ENCODE measurements around the gene VPS72. TPM values are rescaled to one million over a fixed set of nuclear protein-coding genes. Genes with fewer than 3 reads are reported as not detected.

Gene VPS72
- total and polyA plus RNA-seq, 10 of the 15 experiments (the other 5 are each of a cell fraction or from before 2014, with no cell fraction given) = 6.7 to 77.8 (median 58.1) TPM

- TF ChIP-seq ATF3 (IDR thresholded peaks at IDR 0.05; ENCODE audit: borderline replicate concordance, extremely low read depth, low read depth, low read length) = no peak
- no peak for TF ChIP-seq ZBTB11 (CRISPR knock-in tag; IDR thresholded peaks at IDR 0.05)
- TF ChIP-seq NFIC (IDR thresholded peaks at IDR 0.05; ENCODE audit: low read depth, low read length) = no peak
- no peak for TF ChIP-seq KDM1A (IDR thresholded peaks at IDR 0.05; ENCODE audit: borderline replicate concordance)
- no peak for TF ChIP-seq ZNF622 (IDR thresholded peaks at IDR 0.05)
- TF ChIP-seq E4F1 (IDR thresholded peaks at IDR 0.05; ENCODE audit: borderline replicate concordance, partially characterized antibody) = peak; percentile 89
- TF ChIP-seq SRF (IDR thresholded peaks at IDR 0.05; ENCODE audit: low read depth in 2 of 2, low read length in 2 of 2) = peak; percentile 89 to 99
- peak in 1 of 2 experiments; percentile 51; a peak in 1 of 3 replicates for TF ChIP-seq EGR1 (IDR thresholded peaks at IDR 0.05; ENCODE audit: borderline replicate concordance in 1 of 2, low read depth in 2 of 2, low read length in 2 of 2)
- no peak for TF ChIP-seq BMI1 (IDR thresholded peaks at IDR 0.05; ENCODE audit: borderline replicate concordance)
Observed at GRCh38 chr1:151189637-151190445, at the start of gene VPS72 (continued).
